HEK293 (cell line): ENCODE data around the gene VEPH1.

ENCODE experiments used
- CTCF ChIA-PET: fragments of 350-600 bp; formaldehyde crosslinking; extraction: SDS; loops from one replicate; lab custom pipeline; 2021; ENCODE audit warnings: antibody characterized with exemption; lab: Yijun Ruan, JAX
- POLR2A ChIA-PET: fragments of 300-600 bp; formaldehyde crosslinking; extraction: SDS; loops from one replicate; lab custom pipeline; 2020; ENCODE audit warnings: antibody characterized with exemption, inconsistent platforms; lab: Yijun Ruan, JAX
- H3K27ac ChIP-seq: fragments of 200-500 bp; sonication (Bioruptor generic); 2 replicates; pipeline ENCODE4 v1.5.1; 2014; ENCODE audit warnings: low read depth, low read length, control low read depth, inconsistent platforms; ENCODE audit errors: extremely low read depth
- H3K36me3 ChIP-seq, 2 experiments: fragments of 200-500 bp in 1 of 2; sonication (Bioruptor generic) in 1 of 2; 1 replicate in 1 of 2; 2 replicates in 1 of 2; pipeline ENCODE4 v1.5.1; 2014 to 2017; ENCODE audit warnings: inconsistent platforms in 2 of 2, low read length in 2 of 2; ENCODE audit not compliant: control insufficient read depth in 2 of 2, insufficient read depth in 1 of 2
- H3K4me1 ChIP-seq: fragments of 200-500 bp; sonication (Bioruptor generic); 2 replicates; pipeline ENCODE4 v1.5.1; 2014; ENCODE audit warnings: mild to moderate bottlenecking, low read length, inconsistent platforms; ENCODE audit not compliant: control insufficient read depth, insufficient read depth
- H3K4me3 ChIP-seq: 2 replicates; pipeline ENCODE4 v1.5.1; 2011; ENCODE audit warnings: low read depth, mild to moderate bottlenecking, control low read depth, low read length, moderate library complexity
- H3K9me3 ChIP-seq: fragments of 200-500 bp; sonication (Bioruptor generic); 2 replicates; pipeline ENCODE4 v1.5.1; 2014; ENCODE audit warnings: low read depth, low read length, inconsistent platforms; ENCODE audit not compliant: control insufficient read depth, insufficient read depth
- FEZF1 ChIP-seq: fragments of 450-650 bp; formaldehyde crosslinking; IDR thresholded peaks from 2 replicates; pipeline ENCODE4 v1.5.1; 2016; ENCODE audit warnings: missing biosample characterization, missing genetic modification characterization
- HOXA7 ChIP-seq: sonication (generic); formaldehyde crosslinking; IDR thresholded peaks from 2 replicates; pipeline ENCODE4 v1.8.1; 2022; ENCODE audit warnings: missing genetic modification reagents, borderline replicate concordance
- SCRT1 ChIP-seq: fragments of 450-650 bp; formaldehyde crosslinking; IDR thresholded peaks from 2 replicates; pipeline ENCODE4 v1.5.1; 2016; ENCODE audit warnings: missing biosample characterization, missing genetic modification characterization, borderline replicate concordance
- SP3 ChIP-seq: fragments of 450-650 bp; formaldehyde crosslinking; IDR thresholded peaks from 2 replicates; pipeline ENCODE4 v1.5.1; 2016; ENCODE audit warnings: missing biosample characterization, missing genetic modification characterization
- ZNF184 ChIP-seq: fragments of 450-650 bp; IDR thresholded peaks from 2 replicates; pipeline ENCODE4 v1.5.1; 2018; ENCODE audit warnings: missing biosample characterization, mild to moderate bottlenecking, missing genetic modification characterization
- ZNF324 ChIP-seq: fragments of 450-650 bp; formaldehyde crosslinking; IDR thresholded peaks from 2 replicates; pipeline ENCODE4 v1.5.1; 2016; ENCODE audit warnings: missing biosample characterization, missing genetic modification characterization
- ZNF48 ChIP-seq: fragments of 450-650 bp; formaldehyde crosslinking; IDR thresholded peaks from 2 replicates; pipeline ENCODE4 v1.5.1; 2016; ENCODE audit warnings: missing biosample characterization, missing genetic modification characterization
- ZNF514 ChIP-seq: fragments of 450-650 bp; formaldehyde crosslinking; IDR thresholded peaks from 2 replicates; pipeline ENCODE4 v1.5.1; 2016; ENCODE audit warnings: missing biosample characterization, missing genetic modification characterization
- ZNF549 ChIP-seq: fragments of 450-650 bp; IDR thresholded peaks from 2 replicates; pipeline ENCODE4 v1.5.1; 2018; ENCODE audit warnings: missing biosample characterization, missing genetic modification characterization, mild to moderate bottlenecking, inconsistent platforms, moderate library complexity
- ZNF585B ChIP-seq: fragments of 450-650 bp; formaldehyde crosslinking; IDR thresholded peaks from 2 replicates; pipeline ENCODE4 v1.5.1; 2016; ENCODE audit warnings: missing biosample characterization, missing genetic modification characterization
- ZSCAN23 ChIP-seq: fragments of 450-650 bp; formaldehyde crosslinking; IDR thresholded peaks from 2 replicates; pipeline ENCODE4 v1.5.1; 2016; ENCODE audit warnings: missing biosample characterization, missing genetic modification characterization
- TF ChIP-seq, protein P1 (sequence below): fragments of 450-650 bp; formaldehyde crosslinking; IDR thresholded peaks from 2 replicates; pipeline ENCODE4 v1.5.1; 2016; ENCODE audit warnings: missing biosample characterization, missing genetic modification characterization
- TF ChIP-seq, protein P2 (sequence below): fragments of 450-650 bp; formaldehyde crosslinking; IDR thresholded peaks from 2 replicates; pipeline ENCODE4 v1.5.1; 2016; ENCODE audit warnings: missing biosample characterization, missing genetic modification characterization
- TF ChIP-seq, protein P3 (sequence below): fragments of 450-650 bp; formaldehyde crosslinking; IDR thresholded peaks from 2 replicates; pipeline ENCODE4 v1.5.1; 2017; ENCODE audit warnings: missing biosample characterization, missing genetic modification characterization
- TF ChIP-seq, protein P4 (sequence below): fragments of 450-650 bp; formaldehyde crosslinking; IDR thresholded peaks from 2 replicates; pipeline ENCODE4 v1.5.1; 2017; ENCODE audit warnings: missing biosample characterization, missing genetic modification characterization
- TF ChIP-seq, protein P5 (sequence below): fragments of 450-650 bp; formaldehyde crosslinking; IDR thresholded peaks from 2 replicates; pipeline ENCODE4 v1.5.1; 2016; ENCODE audit warnings: missing biosample characterization, missing genetic modification characterization, borderline replicate concordance
- TF ChIP-seq, protein P6 (sequence below): fragments of 450-650 bp; formaldehyde crosslinking; IDR thresholded peaks from 2 replicates; pipeline ENCODE4 v1.5.1; 2017; ENCODE audit warnings: missing biosample characterization, mild to moderate bottlenecking, missing genetic modification characterization, moderate library complexity
- TF ChIP-seq, protein P7 (sequence below): fragments of 450-650 bp; formaldehyde crosslinking; conservative IDR thresholded peaks from 2 replicates; pipeline ENCODE4 v1.5.1; 2016; ENCODE audit warnings: low read depth, missing biosample characterization, missing genetic modification characterization

The VEPH1 gene

DNA sequence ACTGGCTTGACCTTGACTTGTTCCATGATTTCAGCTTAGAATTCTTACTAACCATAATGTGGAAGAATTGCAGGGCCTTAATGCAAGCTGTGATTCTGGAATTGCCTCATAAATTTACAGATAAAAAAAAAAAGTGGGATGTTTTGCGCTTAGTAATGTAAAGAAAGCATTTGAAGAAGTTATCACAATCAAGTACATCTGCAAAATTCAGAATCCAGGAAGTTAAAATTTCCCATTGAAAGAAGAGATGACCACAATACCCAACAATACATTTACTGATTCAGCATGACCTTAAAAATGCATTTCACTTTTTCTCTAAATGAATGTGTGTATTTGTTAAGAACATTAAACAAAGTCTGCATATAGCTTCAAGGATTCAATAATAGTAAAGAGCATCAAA lies 278.2 kb downstream of the VEPH1 start:
- POLR2A ChIA-PET: no interaction called here
- Histone ChIP-seq H3K4me3 (no peak overlapping the region), H3K9me3 (no peaks in the 10 kb centered on the region), H3K36me3 (no peaks in the 10 kb centered on the region), H3K27ac (no peak overlapping the region), H3K4me1 (no peaks in the 10 kb centered on the region)
- CTCF ChIA-PET: interaction anchor here (0.9 kb wide), 2 partner anchors 13 to 18 kb away, joined by 3 read pairs; no protein-coding TSS in a partner anchor
- TF ChIP-seq SP3 (tag by site-specific recombination) (no peak), ZNF48 (no peak), HOXA7 (CRISPR knock-in tag) (no peak), ZNF184 (tag by site-specific recombination) (no peak), SCRT1 (tag by site-specific recombination) (no peak)
- TF ChIP-seq, protein P1, sequence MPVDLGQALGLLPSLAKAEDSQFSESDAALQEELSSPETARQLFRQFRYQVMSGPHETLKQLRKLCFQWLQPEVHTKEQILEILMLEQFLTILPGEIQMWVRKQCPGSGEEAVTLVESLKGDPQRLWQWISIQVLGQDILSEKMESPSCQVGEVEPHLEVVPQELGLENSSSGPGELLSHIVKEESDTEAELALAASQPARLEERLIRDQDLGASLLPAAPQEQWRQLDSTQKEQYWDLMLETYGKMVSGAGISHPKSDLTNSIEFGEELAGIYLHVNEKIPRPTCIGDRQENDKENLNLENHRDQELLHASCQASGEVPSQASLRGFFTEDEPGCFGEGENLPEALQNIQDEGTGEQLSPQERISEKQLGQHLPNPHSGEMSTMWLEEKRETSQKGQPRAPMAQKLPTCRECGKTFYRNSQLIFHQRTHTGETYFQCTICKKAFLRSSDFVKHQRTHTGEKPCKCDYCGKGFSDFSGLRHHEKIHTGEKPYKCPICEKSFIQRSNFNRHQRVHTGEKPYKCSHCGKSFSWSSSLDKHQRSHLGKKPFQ: no peak

DNA sequence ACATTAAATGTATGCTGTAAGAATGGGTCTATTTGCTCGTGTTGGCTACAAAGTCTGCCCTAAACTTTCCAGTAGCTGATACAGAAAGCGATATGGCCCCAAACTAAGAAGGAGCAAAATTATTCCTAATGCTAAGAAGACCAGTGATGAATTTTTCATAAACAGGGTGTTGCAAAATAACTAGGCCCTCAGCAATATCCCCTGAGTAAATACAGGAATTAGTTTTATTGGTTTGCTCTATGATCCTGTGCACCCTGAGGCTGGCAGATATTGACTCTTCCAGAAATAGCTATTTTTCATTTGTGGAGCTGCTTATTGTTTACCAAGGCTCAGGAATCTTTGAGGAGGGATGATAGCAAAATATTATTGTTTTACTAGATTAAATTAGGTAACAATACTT lies 282.3 kb downstream of the VEPH1 start:
- no peak overlapping the region for H3K27ac ChIP-seq

More for the DNA sequence above, 282.3 kb downstream of the VEPH1 start:
- ChIA-PET CTCF (interaction anchor here (0.8 to 0.9 kb wide), 2 partner anchors 9 to 15 kb away, joined by 3 to 4 read pairs; no protein-coding TSS in a partner anchor), POLR2A (no interaction called here)
- Histone ChIP-seq H3K4me3 (no peak overlapping the region), H3K36me3 (no peaks in the 10 kb centered on the region), H3K4me1 (no peaks in the 10 kb centered on the region), H3K9me3 (no peaks in the 10 kb centered on the region)
- TF ChIP-seq ZSCAN23 (tag by site-specific recombination) (no peak), ZNF184 (tag by site-specific recombination) (no peak), ZNF549 (no peak), ZNF514 (tag by site-specific recombination) (no peak), ZNF324 (no peak), ZNF585B (tag by site-specific recombination) (no peak), FEZF1 (no peak)
- TF ChIP-seq, protein P2, sequence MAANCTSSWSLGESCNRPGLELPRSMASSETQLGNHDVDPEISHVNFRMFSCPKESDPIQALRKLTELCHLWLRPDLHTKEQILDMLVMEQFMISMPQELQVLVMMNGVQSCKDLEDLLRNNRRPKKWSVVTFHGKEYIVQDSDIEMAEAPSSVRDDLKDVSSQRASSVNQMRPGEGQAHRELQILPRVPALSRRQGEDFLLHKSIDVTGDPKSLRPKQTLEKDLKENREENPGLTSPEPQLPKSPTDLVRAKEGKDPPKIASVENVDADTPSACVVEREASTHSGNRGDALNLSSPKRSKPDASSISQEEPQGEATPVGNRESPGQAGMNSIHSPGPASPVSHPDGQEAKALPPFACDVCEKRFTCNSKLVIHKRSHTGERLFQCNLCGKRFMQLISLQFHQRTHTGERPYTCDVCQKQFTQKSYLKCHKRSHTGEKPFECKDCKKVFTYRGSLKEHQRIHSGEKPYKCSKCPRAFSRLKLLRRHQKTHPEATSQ (tag by site-specific recombination): no peak
- TF ChIP-seq, protein P3, sequence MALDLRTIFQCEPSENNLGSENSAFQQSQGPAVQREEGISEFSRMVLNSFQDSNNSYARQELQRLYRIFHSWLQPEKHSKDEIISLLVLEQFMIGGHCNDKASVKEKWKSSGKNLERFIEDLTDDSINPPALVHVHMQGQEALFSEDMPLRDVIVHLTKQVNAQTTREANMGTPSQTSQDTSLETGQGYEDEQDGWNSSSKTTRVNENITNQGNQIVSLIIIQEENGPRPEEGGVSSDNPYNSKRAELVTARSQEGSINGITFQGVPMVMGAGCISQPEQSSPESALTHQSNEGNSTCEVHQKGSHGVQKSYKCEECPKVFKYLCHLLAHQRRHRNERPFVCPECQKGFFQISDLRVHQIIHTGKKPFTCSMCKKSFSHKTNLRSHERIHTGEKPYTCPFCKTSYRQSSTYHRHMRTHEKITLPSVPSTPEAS (tag by site-specific recombination): no peak
- TF ChIP-seq, protein P4, sequence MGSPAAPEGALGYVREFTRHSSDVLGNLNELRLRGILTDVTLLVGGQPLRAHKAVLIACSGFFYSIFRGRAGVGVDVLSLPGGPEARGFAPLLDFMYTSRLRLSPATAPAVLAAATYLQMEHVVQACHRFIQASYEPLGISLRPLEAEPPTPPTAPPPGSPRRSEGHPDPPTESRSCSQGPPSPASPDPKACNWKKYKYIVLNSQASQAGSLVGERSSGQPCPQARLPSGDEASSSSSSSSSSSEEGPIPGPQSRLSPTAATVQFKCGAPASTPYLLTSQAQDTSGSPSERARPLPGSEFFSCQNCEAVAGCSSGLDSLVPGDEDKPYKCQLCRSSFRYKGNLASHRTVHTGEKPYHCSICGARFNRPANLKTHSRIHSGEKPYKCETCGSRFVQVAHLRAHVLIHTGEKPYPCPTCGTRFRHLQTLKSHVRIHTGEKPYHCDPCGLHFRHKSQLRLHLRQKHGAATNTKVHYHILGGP (tag by site-specific recombination): no peak
- TF ChIP-seq, protein P5, sequence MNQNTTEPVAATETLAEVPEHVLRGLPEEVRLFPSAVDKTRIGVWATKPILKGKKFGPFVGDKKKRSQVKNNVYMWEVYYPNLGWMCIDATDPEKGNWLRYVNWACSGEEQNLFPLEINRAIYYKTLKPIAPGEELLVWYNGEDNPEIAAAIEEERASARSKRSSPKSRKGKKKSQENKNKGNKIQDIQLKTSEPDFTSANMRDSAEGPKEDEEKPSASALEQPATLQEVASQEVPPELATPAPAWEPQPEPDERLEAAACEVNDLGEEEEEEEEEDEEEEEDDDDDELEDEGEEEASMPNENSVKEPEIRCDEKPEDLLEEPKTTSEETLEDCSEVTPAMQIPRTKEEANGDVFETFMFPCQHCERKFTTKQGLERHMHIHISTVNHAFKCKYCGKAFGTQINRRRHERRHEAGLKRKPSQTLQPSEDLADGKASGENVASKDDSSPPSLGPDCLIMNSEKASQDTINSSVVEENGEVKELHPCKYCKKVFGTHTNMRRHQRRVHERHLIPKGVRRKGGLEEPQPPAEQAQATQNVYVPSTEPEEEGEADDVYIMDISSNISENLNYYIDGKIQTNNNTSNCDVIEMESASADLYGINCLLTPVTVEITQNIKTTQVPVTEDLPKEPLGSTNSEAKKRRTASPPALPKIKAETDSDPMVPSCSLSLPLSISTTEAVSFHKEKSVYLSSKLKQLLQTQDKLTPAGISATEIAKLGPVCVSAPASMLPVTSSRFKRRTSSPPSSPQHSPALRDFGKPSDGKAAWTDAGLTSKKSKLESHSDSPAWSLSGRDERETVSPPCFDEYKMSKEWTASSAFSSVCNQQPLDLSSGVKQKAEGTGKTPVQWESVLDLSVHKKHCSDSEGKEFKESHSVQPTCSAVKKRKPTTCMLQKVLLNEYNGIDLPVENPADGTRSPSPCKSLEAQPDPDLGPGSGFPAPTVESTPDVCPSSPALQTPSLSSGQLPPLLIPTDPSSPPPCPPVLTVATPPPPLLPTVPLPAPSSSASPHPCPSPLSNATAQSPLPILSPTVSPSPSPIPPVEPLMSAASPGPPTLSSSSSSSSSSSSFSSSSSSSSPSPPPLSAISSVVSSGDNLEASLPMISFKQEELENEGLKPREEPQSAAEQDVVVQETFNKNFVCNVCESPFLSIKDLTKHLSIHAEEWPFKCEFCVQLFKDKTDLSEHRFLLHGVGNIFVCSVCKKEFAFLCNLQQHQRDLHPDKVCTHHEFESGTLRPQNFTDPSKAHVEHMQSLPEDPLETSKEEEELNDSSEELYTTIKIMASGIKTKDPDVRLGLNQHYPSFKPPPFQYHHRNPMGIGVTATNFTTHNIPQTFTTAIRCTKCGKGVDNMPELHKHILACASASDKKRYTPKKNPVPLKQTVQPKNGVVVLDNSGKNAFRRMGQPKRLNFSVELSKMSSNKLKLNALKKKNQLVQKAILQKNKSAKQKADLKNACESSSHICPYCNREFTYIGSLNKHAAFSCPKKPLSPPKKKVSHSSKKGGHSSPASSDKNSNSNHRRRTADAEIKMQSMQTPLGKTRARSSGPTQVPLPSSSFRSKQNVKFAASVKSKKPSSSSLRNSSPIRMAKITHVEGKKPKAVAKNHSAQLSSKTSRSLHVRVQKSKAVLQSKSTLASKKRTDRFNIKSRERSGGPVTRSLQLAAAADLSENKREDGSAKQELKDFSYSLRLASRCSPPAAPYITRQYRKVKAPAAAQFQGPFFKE (tag by site-specific recombination): no peak
- TF ChIP-seq, protein P6, sequence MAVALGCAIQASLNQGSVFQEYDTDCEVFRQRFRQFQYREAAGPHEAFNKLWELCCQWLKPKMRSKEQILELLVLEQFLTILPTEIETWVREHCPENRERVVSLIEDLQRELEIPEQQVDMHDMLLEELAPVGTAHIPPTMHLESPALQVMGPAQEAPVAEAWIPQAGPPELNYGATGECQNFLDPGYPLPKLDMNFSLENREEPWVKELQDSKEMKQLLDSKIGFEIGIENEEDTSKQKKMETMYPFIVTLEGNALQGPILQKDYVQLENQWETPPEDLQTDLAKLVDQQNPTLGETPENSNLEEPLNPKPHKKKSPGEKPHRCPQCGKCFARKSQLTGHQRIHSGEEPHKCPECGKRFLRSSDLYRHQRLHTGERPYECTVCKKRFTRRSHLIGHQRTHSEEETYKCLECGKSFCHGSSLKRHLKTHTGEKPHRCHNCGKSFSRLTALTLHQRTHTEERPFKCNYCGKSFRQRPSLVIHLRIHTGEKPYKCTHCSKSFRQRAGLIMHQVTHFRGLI: no peak
- TF ChIP-seq, protein P7, sequence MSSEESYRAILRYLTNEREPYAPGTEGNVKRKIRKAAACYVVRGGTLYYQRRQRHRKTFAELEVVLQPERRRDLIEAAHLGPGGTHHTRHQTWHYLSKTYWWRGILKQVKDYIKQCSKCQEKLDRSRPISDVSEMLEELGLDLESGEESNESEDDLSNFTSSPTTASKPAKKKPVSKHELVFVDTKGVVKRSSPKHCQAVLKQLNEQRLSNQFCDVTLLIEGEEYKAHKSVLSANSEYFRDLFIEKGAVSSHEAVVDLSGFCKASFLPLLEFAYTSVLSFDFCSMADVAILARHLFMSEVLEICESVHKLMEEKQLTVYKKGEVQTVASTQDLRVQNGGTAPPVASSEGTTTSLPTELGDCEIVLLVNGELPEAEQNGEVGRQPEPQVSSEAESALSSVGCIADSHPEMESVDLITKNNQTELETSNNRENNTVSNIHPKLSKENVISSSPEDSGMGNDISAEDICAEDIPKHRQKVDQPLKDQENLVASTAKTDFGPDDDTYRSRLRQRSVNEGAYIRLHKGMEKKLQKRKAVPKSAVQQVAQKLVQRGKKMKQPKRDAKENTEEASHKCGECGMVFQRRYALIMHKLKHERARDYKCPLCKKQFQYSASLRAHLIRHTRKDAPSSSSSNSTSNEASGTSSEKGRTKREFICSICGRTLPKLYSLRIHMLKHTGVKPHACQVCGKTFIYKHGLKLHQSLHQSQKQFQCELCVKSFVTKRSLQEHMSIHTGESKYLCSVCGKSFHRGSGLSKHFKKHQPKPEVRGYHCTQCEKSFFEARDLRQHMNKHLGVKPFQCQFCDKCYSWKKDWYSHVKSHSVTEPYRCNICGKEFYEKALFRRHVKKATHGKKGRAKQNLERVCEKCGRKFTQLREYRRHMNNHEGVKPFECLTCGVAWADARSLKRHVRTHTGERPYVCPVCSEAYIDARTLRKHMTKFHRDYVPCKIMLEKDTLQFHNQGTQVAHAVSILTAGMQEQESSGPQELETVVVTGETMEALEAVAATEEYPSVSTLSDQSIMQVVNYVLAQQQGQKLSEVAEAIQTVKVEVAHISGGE (tag by site-specific recombination): no peak
